ENCODE measurements around the gene ZBTB22. TPM values are rescaled to one million over a fixed set of nuclear protein-coding genes. Genes with fewer than 3 reads are reported as not detected.
A peak's percentile ranks its signal among the peaks of the same experiment; 100 is the strongest.

Gene ZBTB22
- total and polyA plus RNA-seq, 12 donors = 13.0 to 40.3 (median 20.3) TPM

DNA sequence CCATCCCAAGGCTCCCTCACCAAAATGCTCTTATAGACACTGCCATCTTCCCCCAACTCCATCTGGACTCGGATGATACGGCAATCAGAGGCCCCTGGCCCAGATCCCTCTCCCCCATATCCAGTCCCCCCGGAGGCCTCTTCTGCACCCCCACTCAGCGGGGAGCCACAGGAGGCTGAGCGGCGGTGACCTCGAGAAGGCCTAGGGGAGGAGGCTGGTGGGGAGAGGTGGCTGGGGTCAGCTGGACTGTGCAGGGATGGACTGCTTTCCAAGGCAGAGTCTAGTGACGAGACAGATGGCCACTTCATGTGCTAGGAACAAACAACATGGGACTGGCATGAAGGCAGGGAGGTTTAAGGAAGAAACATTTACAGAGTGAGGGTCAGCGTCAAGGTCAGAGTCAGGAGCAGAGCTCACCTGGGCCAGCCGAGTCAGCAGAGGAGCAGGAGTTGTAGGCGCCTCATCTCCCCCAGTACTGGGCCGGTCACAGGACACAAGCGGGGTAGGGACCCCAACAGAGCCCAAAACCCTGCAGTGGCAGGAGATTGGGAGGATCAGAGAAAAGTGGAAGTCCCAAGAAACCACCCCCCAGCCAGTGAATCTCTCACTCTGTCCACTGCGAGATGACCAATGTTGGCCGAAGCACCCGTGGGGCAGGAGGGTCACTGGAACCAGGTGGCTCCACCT, 24.4 kb downstream of the ZBTB22 start:
- DNase-seq = no peak
- intact Hi-C loops (cut with DNase I) = no loop called here
- 73 to 85% (median 82%) methylated on average over 13 to 16 of the region's 16 CpGs for WGBS, 4 donors
- Histone ChIP-seq H3K36me3 (replicated peaks in 1 of 2) (peaks cover 0 to 53% of the 10 kb centered on the region in 2 donors), H3K27ac (no peak overlapping the region), H3K27me3 (no peaks in the 10 kb centered on the region), H3K4me1 (replicated peaks in 1 of 2) (peaks cover 13 to 25% of the 10 kb centered on the region in 2 donors), H3K4me3 (no peak overlapping the region), H3K9me3 (replicated peaks in 1 of 3) (no peaks in the 10 kb centered on the region)
- TF ChIP-seq, protein P1, sequence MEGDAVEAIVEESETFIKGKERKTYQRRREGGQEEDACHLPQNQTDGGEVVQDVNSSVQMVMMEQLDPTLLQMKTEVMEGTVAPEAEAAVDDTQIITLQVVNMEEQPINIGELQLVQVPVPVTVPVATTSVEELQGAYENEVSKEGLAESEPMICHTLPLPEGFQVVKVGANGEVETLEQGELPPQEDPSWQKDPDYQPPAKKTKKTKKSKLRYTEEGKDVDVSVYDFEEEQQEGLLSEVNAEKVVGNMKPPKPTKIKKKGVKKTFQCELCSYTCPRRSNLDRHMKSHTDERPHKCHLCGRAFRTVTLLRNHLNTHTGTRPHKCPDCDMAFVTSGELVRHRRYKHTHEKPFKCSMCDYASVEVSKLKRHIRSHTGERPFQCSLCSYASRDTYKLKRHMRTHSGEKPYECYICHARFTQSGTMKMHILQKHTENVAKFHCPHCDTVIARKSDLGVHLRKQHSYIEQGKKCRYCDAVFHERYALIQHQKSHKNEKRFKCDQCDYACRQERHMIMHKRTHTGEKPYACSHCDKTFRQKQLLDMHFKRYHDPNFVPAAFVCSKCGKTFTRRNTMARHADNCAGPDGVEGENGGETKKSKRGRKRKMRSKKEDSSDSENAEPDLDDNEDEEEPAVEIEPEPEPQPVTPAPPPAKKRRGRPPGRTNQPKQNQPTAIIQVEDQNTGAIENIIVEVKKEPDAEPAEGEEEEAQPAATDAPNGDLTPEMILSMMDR (IDR thresholded peaks at IDR 0.05) = no peak
- TF ChIP-seq POLR2A (IDR thresholded peaks at IDR 0.05) = no peak

DNA sequence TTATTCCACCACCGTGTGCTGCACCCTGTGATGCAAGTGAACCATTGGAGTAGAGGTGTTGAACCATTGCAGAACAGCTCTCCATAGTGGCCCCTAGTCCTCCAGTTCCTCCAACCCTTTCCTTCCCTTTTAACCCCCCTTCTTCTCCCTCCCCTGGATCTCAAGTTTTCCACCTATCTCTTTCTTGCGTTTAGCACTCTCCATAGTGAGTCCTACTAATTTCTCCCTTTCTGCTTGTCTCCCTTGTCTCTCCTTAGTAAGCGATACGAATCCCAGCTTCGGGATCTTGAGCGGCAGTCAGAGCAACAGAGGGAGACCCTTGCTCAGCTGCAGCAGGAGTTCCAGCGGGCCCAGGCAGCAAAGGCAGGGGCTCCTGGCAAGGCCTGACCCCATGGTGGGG, 27.1 kb downstream of the ZBTB22 start:
- Histone ChIP-seq H3K27me3 (no peaks in the 10 kb centered on the region), H3K4me1 (replicated peaks in 1 of 2) (peaks cover 5 to 21% of the 10 kb centered on the region in 2 donors), H3K9me3 (replicated peaks in 1 of 3) (no peaks in the 10 kb centered on the region), H3K4me3 (no peak overlapping the region), H3K36me3 (replicated peaks in 1 of 2) (peaks cover 0 to 61% of the 10 kb centered on the region in 2 donors), H3K27ac (no peak overlapping the region)
- TF ChIP-seq, protein P1 (IDR thresholded peaks at IDR 0.05) = no peak
- no peak for TF ChIP-seq POLR2A (IDR thresholded peaks at IDR 0.05)
- DNase-seq = no peak
- intact Hi-C loops (cut with DNase I) = no loop called here
- 65 to 73% (median 71%) methylated on average over 7 of the region's 7 CpGs for WGBS, 4 donors

DNA sequence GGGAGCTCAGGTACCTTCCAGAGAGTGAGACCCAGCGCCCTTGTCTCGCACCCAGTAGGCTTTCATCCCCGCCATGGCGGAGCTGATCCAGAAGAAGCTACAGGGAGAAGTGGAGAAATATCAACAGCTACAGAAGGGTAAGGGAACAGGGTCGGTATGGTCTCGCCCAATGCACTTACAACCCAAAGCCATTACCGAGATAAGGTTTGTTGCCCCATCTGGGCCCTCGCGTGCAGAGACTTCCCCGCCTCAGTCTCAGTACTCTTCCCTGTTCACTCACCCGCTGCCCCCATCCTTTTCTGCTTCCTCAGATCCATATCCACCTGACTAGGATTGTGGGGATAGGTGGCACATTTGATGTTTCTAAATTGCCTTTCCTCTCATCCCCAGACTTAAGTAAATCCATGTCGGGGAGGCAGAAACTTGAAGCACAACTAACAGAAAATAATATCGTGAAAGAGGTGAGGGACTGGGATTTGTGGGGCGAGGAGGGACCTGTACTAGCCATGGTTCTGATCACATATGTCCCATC, 27.7 kb downstream of the ZBTB22 start:
- H3K9me3 ChIP-seq (replicated peaks in 1 of 3) = no peaks in the 10 kb centered on the region
- no peak for TF ChIP-seq POLR2A (IDR thresholded peaks at IDR 0.05)
- TF ChIP-seq, protein P1 (IDR thresholded peaks at IDR 0.05) = no peak
- H3K4me3 ChIP-seq = peak overlapping the region; percentile 2 to 81 (median 66)
- WGBS, 4 donors = 2 to 4% (median 3%) methylated on average over 13 to 14 of the region's 14 CpGs
- H3K27ac ChIP-seq = peak overlapping the region in 4 of 5 donors; percentile 32 to 80 (median 56)
- DNase-seq = peak in 1 of 7 donors; percentile 14
- peaks cover 0 to 61% of the 10 kb centered on the region in 2 donors for H3K36me3 ChIP-seq (replicated peaks in 1 of 2)
- H3K27me3 ChIP-seq = no peaks in the 10 kb centered on the region
- intact Hi-C loops (cut with DNase I) = no loop called here
- H3K4me1 ChIP-seq (replicated peaks in 1 of 2) = peaks cover 5 to 21% of the 10 kb centered on the region in 2 donors

DNA sequence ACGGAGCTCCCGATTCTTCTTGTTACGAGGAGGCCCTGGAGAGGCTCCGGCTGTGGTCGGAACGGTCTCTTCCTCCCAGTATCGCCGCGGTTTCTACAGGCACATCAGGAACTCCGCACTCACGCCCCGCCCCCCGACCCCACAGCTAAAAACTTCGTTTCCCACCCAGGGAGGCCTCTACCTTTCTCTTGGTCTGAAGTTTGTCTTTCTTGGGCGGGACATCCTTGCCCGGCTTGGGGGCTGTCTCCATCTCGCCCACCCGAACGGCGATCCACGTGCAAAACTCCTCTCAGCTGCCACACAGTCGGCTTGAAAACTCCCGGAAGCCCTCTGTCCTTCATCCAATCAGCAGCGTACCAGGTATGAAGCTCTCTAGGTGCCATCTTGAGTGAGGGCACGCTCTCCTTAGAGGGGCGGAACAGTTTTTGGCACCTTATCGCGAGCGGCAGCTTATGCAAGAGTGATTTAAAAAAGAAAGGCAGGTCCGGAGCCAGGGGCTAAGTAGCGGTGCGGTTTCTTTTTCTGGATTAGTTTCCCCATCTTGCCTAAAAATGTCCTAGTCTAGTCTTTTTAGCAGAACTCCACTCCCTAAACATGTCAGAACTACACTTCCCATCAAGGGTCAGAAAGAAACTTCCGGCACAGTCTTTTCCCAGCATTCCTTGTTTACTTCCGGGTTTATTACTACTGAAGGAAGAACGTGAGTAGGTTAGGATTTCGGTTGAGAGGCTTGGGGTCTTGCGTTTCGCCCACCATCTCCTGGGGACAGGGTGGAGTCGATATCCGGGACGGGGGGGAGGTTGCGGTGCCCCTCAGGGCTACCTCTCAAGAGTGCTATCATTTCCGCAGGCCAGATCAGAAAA, 28.4 kb downstream of the ZBTB22 start, which contains the start of the genes PFDN6 and WDR46:
Gene PFDN6, plus strand, starts transcription at position 681 of the 863 bp plus-strand sequence. CDS start 256 bp downstream, outside the sequence.
Gene WDR46, minus strand, starts transcription at position 319 of the 863 bp plus-strand sequence. Its CDS starts 69 bp downstream, at position 250.
- Histone ChIP-seq H3K27me3 (no peaks in the 10 kb centered on the region), H3K4me1 (replicated peaks in 1 of 2) (peaks cover 5 to 21% of the 10 kb centered on the region in 2 donors), H3K9me3 (replicated peaks in 1 of 3) (no peaks in the 10 kb centered on the region), H3K4me3 (peak within 1 kb of the TSS; percentile 2 to 81 (median 66)), H3K27ac (peak within 1 kb of the TSS in 4 of 5 donors; percentile 32 to 80 (median 56)), H3K36me3 (replicated peaks in 1 of 2) (peaks cover 0 to 65% of the 10 kb centered on the region in 2 donors)
- DNase-seq = peak; percentile 79 to 92 (median 86)
- 0 to 1% (median 0%) methylated on average over 35 to 43 of the region's 43 CpGs for WGBS, 4 donors
- intact Hi-C loops (cut with DNase I) = no loop called here
- TF ChIP-seq, protein P1 (IDR thresholded peaks at IDR 0.05) = no peak
- TF ChIP-seq POLR2A (IDR thresholded peaks at IDR 0.05) = peak in 1 of 2 donors; percentile 27
